Astrocyte of the cerebellum (primary cell): ENCODE results near the gene ADGRD1.

Experiments used
- DNase-seq: peaks from one replicate; pipeline ENCODE4 v3.0.0-alpha.2; 2011; ENCODE audit warnings: low read depth
- H3K4me3 ChIP-seq: 2 replicates; pipeline ENCODE4 v1.5.1; 2011; ENCODE audit warnings: mild to moderate bottlenecking, low read depth, low read length, moderate library complexity
- CTCF ChIP-seq: IDR thresholded peaks from 2 replicates; pipeline ENCODE4 v1.5.1; 2012; ENCODE audit warnings: low read length, low read depth, moderate library complexity, mild to moderate bottlenecking; ENCODE audit errors: missing control alignments
- in situ Hi-C: cut with HindIII; loops from 2 replicates; pipeline ENCODE4 v1.10.0; 2017; ENCODE audit warnings: low sequenced_read_pairs

ADGRD1 gene

GRCh38 chr12:131153956-131154355, 200.2 kb downstream of the ADGRD1 start:
- H3K4me3 ChIP-seq = no peak overlapping the region
- DNase-seq = no peak
- in situ Hi-C loops = no loop called here
- no peak for TF ChIP-seq CTCF

- no peak for TF ChIP-seq CTCF
- no peak overlapping the region for H3K4me3 ChIP-seq
- in situ Hi-C loops = no loop called here
- DNase-seq = no peak
Measured at GRCh38 chr12:131155131-131155530, 201.4 kb downstream of the ADGRD1 start.

- no peak for TF ChIP-seq CTCF
- no peak for DNase-seq
- no peak overlapping the region for H3K4me3 ChIP-seq
- in situ Hi-C loops = no loop called here
Measured at GRCh38 chr12:131157743-131158142, 204.0 kb downstream of the ADGRD1 start.

GRCh38 chr12:131159660-131160059, 206.0 kb downstream of the ADGRD1 start:
- DNase-seq = no peak
- H3K4me3 ChIP-seq = no peak overlapping the region
- TF ChIP-seq CTCF = no peak
- in situ Hi-C loops = no loop called here

- in situ Hi-C loops = no loop called here
- H3K4me3 ChIP-seq = no peak overlapping the region
- no peak for TF ChIP-seq CTCF
- no peak for DNase-seq
Measured at GRCh38 chr12:131162113-131162512, 208.4 kb downstream of the ADGRD1 start.

GRCh38 chr12:131163189-131163738, 209.6 kb downstream of the ADGRD1 start:
- H3K4me3 ChIP-seq = no peak overlapping the region
- in situ Hi-C loops = no loop called here
- TF ChIP-seq CTCF = no peak
- DNase-seq = no peak
